ENCODE data around the gene KAZN.

KAZN gene

DNA sequence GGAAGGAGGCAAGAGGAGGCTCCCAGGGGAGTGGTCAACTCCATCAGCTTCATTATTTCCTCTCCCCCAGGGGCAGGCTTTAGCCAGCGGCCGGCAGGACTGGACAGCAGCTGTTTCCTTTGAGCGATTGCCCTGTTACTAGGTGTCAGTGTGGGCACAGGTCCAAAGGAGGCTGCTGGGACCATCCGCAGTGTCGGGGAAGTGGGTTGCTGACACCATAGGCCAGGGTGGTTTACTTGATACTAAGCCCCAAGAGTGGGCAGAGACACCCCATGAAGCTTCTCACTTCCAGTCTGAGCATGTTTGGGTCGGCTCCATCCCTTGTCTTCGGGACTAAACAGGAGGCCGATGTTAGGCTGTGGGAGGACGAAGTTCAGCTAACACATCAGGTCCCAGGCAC lies 63.6 kb downstream of the KAZN start:
- TF ChIP-seq, protein P1, sequence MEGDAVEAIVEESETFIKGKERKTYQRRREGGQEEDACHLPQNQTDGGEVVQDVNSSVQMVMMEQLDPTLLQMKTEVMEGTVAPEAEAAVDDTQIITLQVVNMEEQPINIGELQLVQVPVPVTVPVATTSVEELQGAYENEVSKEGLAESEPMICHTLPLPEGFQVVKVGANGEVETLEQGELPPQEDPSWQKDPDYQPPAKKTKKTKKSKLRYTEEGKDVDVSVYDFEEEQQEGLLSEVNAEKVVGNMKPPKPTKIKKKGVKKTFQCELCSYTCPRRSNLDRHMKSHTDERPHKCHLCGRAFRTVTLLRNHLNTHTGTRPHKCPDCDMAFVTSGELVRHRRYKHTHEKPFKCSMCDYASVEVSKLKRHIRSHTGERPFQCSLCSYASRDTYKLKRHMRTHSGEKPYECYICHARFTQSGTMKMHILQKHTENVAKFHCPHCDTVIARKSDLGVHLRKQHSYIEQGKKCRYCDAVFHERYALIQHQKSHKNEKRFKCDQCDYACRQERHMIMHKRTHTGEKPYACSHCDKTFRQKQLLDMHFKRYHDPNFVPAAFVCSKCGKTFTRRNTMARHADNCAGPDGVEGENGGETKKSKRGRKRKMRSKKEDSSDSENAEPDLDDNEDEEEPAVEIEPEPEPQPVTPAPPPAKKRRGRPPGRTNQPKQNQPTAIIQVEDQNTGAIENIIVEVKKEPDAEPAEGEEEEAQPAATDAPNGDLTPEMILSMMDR (IDR thresholded peaks at IDR 0.05; ENCODE audit: low read depth, low read length, missing control alignments) = no peak
- no peak for DNase-seq (ENCODE audit: low read depth)
- H3K4me3 ChIP-seq (ENCODE audit: low read depth, low read length) = no peak overlapping the region

DNA sequence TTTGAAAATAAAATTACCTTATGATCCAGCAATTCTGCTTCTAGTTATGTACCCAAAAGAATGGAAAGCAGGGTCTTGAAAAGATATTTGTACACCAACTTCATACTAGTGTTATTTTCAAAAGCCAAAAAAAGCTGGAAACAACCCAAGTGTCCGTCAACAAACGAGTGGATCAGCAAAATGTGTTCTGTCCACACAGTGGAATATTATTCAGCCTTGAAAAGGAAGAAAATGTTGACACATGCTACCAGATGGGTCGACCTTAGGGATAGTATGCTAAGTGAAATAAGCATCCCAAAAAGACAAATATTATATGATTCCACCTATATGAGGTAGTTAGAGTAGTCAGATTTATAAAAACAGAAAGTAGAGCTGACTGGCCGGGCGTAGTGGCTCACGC lies 65.3 kb downstream of the KAZN start:
- TF ChIP-seq, protein P1 (IDR thresholded peaks at IDR 0.05; ENCODE audit: low read depth, low read length, missing control alignments) = no peak

DNA sequence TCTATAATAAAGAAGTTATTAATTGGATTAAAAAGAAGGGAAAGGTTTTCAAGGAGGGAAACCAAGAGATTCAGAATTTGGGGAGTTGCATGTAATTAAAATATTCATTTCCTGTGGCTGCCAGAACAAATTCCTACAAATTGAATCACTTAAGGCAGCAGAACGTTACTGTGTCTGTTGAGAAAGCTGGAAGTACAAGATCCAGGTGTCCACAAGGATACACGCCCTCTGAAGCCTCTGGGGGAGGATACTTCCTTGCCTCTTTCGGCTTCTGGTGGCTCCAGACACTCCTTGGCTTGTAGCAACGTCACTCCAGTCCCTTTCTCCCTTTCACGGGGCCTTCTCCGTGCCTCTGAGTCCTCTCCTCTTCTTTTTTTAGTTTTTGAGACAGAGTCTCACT lies 67.9 kb downstream of the KAZN start:
- TF ChIP-seq, protein P1 (IDR thresholded peaks at IDR 0.05; ENCODE audit: low read depth, low read length, missing control alignments) = no peak
- no peak for DNase-seq (ENCODE audit: low read depth)
- H3K4me3 ChIP-seq (ENCODE audit: low read depth, low read length) = no peak overlapping the region

More for the DNA sequence above, 65.3 kb downstream of the KAZN start:
- DNase-seq (ENCODE audit: low read depth) = no peak
- no peak overlapping the region for H3K4me3 ChIP-seq (ENCODE audit: low read depth, low read length)

DNA sequence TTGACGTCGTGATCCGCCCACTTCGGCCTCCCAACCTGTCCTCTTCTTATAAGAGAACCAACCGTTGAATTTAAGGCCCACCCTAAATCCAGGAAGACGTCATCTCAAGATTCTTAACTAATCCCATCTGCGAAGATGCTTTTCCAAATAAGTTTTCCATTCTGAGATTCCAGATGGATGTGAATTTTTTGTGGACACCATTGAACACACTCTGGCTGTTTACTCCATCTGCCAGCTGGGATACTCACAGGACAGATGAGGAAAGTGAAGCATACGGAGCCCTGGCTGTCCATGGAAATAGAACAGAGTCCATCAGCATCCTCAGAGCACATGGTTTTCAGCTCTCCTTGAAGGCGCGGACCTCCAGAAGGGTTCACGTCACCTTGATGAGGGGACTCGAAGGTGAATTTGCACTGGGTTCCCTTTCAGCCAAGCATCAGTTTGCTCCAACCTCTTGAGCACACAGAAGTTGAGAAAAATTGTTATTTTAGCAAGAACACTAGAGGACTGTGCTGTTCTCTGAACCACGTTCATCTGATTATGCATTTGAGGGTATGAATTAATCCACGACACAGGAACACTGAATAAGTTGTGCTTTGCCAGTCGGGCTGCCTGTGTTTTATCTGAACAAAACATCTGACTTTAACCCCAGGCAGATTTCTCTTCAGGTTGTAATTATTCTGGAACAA lies 68.6 kb downstream of the KAZN start:
- DNase-seq (ENCODE audit: low read depth) = no peak
- TF ChIP-seq, protein P1 (IDR thresholded peaks at IDR 0.05; ENCODE audit: low read depth, low read length, missing control alignments) = no peak
- no peak overlapping the region for H3K4me3 ChIP-seq (ENCODE audit: low read depth, low read length)

DNA sequence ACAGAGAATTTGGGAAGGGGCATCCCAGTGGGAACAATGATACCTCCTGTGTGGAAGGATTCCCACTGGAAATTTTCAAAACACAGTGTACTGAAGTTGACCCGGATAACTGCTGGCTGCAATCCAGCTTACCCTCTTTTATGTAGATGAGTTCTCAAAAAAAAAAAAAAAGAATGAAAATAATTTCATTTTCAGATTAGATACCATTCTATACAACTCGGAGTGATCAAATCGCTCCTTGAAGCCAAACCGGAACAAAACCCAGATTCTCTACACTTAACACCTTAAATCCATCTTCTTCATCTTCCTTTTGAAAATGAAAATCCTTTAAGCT lies 69.1 kb downstream of the KAZN start:
- H3K4me3 ChIP-seq (ENCODE audit: low read depth, low read length) = no peak overlapping the region
- DNase-seq (ENCODE audit: low read depth) = no peak
- TF ChIP-seq, protein P1 (IDR thresholded peaks at IDR 0.05; ENCODE audit: low read depth, low read length, missing control alignments) = no peak

DNA sequence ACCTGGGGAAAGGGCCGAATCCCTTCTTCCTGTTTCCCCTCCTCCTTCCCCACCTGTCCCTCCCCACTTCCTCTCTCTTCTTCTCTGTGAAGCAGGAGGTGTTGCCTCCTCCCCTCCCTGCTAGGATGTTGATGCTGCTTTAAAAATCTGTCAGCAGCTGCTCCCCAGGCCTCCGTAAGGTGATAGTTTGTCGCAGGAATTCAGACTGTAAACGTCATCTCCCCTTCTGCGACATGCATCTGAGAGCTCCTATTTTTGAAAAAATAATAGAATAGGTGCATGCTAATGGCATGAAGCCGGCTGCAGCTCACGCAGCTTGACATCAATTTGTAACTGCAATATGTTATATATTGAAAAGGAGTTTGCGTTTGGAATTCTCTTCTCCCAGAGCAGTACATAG lies 70.1 kb downstream of the KAZN start:
- no peak overlapping the region for H3K4me3 ChIP-seq (ENCODE audit: low read depth, low read length)
- TF ChIP-seq, protein P1 (IDR thresholded peaks at IDR 0.05; ENCODE audit: low read depth, low read length, missing control alignments) = no peak

DNA sequence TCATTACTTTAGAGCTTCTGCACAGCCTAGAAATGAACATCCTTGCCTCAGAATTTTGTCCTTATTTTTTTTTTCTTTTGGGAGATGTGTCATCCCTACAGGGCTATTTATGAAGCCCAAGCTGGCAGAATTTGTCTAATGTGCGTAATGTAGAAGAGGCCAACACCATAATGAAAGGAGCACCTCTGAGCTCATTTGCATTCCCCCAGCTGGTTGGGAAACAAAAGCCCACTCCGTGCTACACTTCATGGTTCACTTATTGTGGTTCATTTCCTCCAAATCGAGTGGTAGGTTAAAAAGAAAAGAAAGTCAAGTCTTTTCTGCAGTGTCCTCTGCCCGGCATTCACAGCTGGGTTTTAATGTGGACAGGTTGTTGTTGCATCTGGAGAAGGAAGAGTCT lies 73.5 kb downstream of the KAZN start:
- TF ChIP-seq, protein P1 (IDR thresholded peaks at IDR 0.05; ENCODE audit: low read depth, low read length, missing control alignments) = no peak

More for the DNA sequence above, 70.1 kb downstream of the KAZN start:
- DNase-seq (ENCODE audit: low read depth) = no peak

More for the DNA sequence above, 73.5 kb downstream of the KAZN start:
- no peak overlapping the region for H3K4me3 ChIP-seq (ENCODE audit: low read depth, low read length)
- DNase-seq (ENCODE audit: low read depth) = no peak

All from GM12864 (cell line).